ENCODE measurements around the gene NTN3. TPM values are rescaled to one million over a fixed set of nuclear protein-coding genes. Genes with fewer than 3 reads are reported as not detected.

Gene NTN3
- polyA plus RNA-seq, 1 of the 3 experiments (the other 2 are of a cell fraction), result 0.28 TPM

- Histone ChIP-seq H3K4me1 (ENCODE audit: control insufficient read depth in 1 of 2, insufficient read depth in 2 of 2, low read depth in 1 of 2, low read length in 1 of 2) (peaks cover 14 to 36% of the 10 kb centered on the region in 2 experiments; a peak in 3 of 4 replicates), H3F3A (replicated peaks; ENCODE audit: insufficient read depth) (peaks cover 7% of the 10 kb centered on the region), H3K9me3 (no peaks in the 10 kb centered on the region), H4K20me1 (ENCODE audit: insufficient read depth) (peaks cover 50% of the 10 kb centered on the region), H3K27me3 (ENCODE audit: insufficient read depth) (no peaks in the 10 kb centered on the region), H3K4me3 (ENCODE audit: low read depth in 2 of 2, low read length in 1 of 2) (no peak overlapping the region), H3K27ac (ENCODE audit: low read depth in 2 of 2, low read length in 1 of 2) (no peak overlapping the region), H3K36me3 (replicated peaks in 1 of 2; ENCODE audit: control insufficient read depth in 1 of 2, insufficient read depth in 2 of 2, low read length in 1 of 2) (peaks cover 5 to 7% of the 10 kb centered on the region in 2 experiments), H3K9me2 (no peaks in the 10 kb centered on the region), H3K9ac (no peak overlapping the region), H3K79me2 (ENCODE audit: insufficient read depth) (peaks cover 84% of the 10 kb centered on the region), H2AFZ (ENCODE audit: low read depth) (no peak overlapping the region), H3K4me2 (no peak overlapping the region)
- TF ChIP-seq, protein P1, sequence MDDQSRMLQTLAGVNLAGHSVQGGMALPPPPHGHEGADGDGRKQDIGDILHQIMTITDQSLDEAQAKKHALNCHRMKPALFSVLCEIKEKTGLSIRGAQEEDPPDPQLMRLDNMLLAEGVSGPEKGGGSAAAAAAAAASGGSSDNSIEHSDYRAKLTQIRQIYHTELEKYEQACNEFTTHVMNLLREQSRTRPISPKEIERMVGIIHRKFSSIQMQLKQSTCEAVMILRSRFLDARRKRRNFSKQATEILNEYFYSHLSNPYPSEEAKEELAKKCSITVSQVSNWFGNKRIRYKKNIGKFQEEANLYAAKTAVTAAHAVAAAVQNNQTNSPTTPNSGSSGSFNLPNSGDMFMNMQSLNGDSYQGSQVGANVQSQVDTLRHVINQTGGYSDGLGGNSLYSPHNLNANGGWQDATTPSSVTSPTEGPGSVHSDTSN (IDR thresholded peaks at IDR 0.05), result no peak
- TF ChIP-seq EP300 (IDR thresholded peaks at IDR 0.05; ENCODE audit: borderline replicate concordance in 1 of 2, low read depth in 1 of 2, low read length in 1 of 2) (no peak), ELF1 (IDR thresholded peaks at IDR 0.05) (no peak), RXRA (IDR thresholded peaks at IDR 0.05; ENCODE audit: borderline replicate concordance, low read depth) (no peak), GATA2 (CRISPR knock-in tag; IDR thresholded peaks at IDR 0.05) (no peak), MAX (IDR thresholded peaks at IDR 0.05; ENCODE audit: low read depth) (no peak), MXI1 (IDR thresholded peaks at IDR 0.05; ENCODE audit: low read depth, low read length) (no peak), POLR2AphosphoS5 (IDR thresholded peaks at IDR 0.05; ENCODE audit: low read depth, low read length) (no peak), NRF1 (IDR thresholded peaks at IDR 0.05; ENCODE audit: low read depth, low read length) (no peak), SIN3A (IDR thresholded peaks at IDR 0.05; ENCODE audit: borderline replicate concordance, low read depth, low read length) (no peak), FOXJ3 (CRISPR knock-in tag; IDR thresholded peaks at IDR 0.05) (no peak), MEF2A (IDR thresholded peaks at IDR 0.05; ENCODE audit: borderline replicate concordance, low read depth) (no peak), TEAD4 (IDR thresholded peaks at IDR 0.05; ENCODE audit: borderline replicate concordance, insufficient read depth) (no peak), RAD21 (IDR thresholded peaks at IDR 0.05; ENCODE audit: low read length) (no peak), USF1 (IDR thresholded peaks at IDR 0.05; ENCODE audit: borderline replicate concordance, low read depth) (no peak), GABPA (IDR thresholded peaks at IDR 0.05; ENCODE audit: low read depth) (no peak), SMC3 (IDR thresholded peaks at IDR 0.05; ENCODE audit: low read depth, low read length) (no peak)
- TF ChIP-seq, protein P2, sequence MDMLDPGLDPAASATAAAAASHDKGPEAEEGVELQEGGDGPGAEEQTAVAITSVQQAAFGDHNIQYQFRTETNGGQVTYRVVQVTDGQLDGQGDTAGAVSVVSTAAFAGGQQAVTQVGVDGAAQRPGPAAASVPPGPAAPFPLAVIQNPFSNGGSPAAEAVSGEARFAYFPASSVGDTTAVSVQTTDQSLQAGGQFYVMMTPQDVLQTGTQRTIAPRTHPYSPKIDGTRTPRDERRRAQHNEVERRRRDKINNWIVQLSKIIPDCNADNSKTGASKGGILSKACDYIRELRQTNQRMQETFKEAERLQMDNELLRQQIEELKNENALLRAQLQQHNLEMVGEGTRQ (IDR thresholded peaks at IDR 0.05; ENCODE audit: borderline replicate concordance, low read depth, low read length), result no peak
- POLR2A ChIA-PET, result no interaction called here
- CTCF ChIA-PET, result interaction anchor here (1.5 to 1.6 kb wide), 2 partner anchors 17 to 22 kb away, joined by 3 read pairs; no protein-coding TSS in a partner anchor
- WGBS (ENCODE audit: low lambda C conversion rate), result 91% methylated on average over 8 of the region's 12 CpGs
- no peak for DNase-seq
Measured at GRCh38 chr16:2517954-2518605, 47.0 kb downstream of the NTN3 start.
